C4-2B (cell line): ENCODE data around the gene DKK3.

Experiments
- H3K27ac ChIP-seq: fragments of 450-650 bp; 2 replicates; pipeline ENCODE4 v1.5.1; 2017
- CTCF ChIP-seq: fragments of 450-650 bp; conservative IDR thresholded peaks from 2 replicates; pipeline ENCODE4 v1.5.1; 2017; ENCODE audit warnings: mild to moderate bottlenecking
- ZFX ChIP-seq: fragments of 450-650 bp; IDR thresholded peaks from 2 replicates; pipeline ENCODE4 v1.6.1; 2017

The DKK3 gene

GRCh38 chr11:11975201-11976092 lies 33.0 kb downstream of the DKK3 start:
- TF ChIP-seq CTCF: no peak
- TF ChIP-seq ZFX: no peak
- no peak overlapping the region for H3K27ac ChIP-seq

GRCh38 chr11:11973866-11974265 lies 34.6 kb downstream of the DKK3 start:
- TF ChIP-seq ZFX (no peak), CTCF (no peak)
- no peak overlapping the region for H3K27ac ChIP-seq

GRCh38 chr11:11973361-11973800 lies 35.0 kb downstream of the DKK3 start:
- no peak overlapping the region for H3K27ac ChIP-seq
- TF ChIP-seq ZFX (no peak), CTCF (no peak)

GRCh38 chr11:11972730-11973341 lies 35.6 kb downstream of the DKK3 start:
- TF ChIP-seq CTCF (no peak), ZFX (no peak)
- H3K27ac ChIP-seq: no peak overlapping the region

GRCh38 chr11:11971906-11972547 lies 36.4 kb downstream of the DKK3 start:
- H3K27ac ChIP-seq: no peak overlapping the region
- no peak for TF ChIP-seq CTCF
- TF ChIP-seq ZFX: no peak

GRCh38 chr11:11970556-11970955 lies 37.9 kb downstream of the DKK3 start:
- TF ChIP-seq ZFX (no peak), CTCF (no peak)
- H3K27ac ChIP-seq: no peak overlapping the region
